AML-193 (cell line): Measurements from ENCODE around the gene POMT1.
"Not testable (repeated sequence)": the region's sequence is repeated elsewhere in the genome, so short reads cannot be mapped to it uniquely, and the experiment has no call there.

Source experiments
- DNase-seq, 2 experiments: peaks; one replicate each; lab custom pipeline; 2025; lab: John Stamatoyannopoulos, UW

Gene POMT1

GRCh38 chr9:131524665-131525315 lies 22.1 kb downstream of the POMT1 start:
- DNase-seq, result no peak

- no peak for DNase-seq
These were observed 23.2 kb downstream of the POMT1 start for GRCh38 chr9:131525643-131526565.

- no peak for DNase-seq
These were observed 25.5 kb downstream of the POMT1 start for GRCh38 chr9:131528186-131528585.

- DNase-seq, result no peak
These were observed 26.3 kb downstream of the POMT1 start for GRCh38 chr9:131528886-131529505.

- DNase-seq, result no peak
These were observed 27.2 kb downstream of the POMT1 start for GRCh38 chr9:131529597-131530545.

- DNase-seq, result no peak
These were observed 27.8 kb downstream of the POMT1 start for GRCh38 chr9:131530546-131530919.

- DNase-seq, result peak; percentile 46 to 57
These were observed 28.5 kb downstream of the POMT1 start, which contains the start of gene UCK1 for GRCh38 chr9:131530920-131531832. Gene UCK1 (minus strand): TSS chr9:131531263. CDS start chr9:131531174, 89 bp downstream.

GRCh38 chr9:131534721-131535237 lies 32.1 kb downstream of the POMT1 start:
- no peak for DNase-seq

- DNase-seq, result no peak
These were observed 35.2 kb downstream of the POMT1 start for GRCh38 chr9:131537946-131538345.

- DNase-seq, result no peak
These were observed 36.7 kb downstream of the POMT1 start for GRCh38 chr9:131539223-131539923.

GRCh38 chr9:131543141-131543540 lies 40.4 kb downstream of the POMT1 start:
- DNase-seq, result no peak

- no peak for DNase-seq
These were observed 42.5 kb downstream of the POMT1 start, which contains the start of gene PRRT1B for GRCh38 chr9:131545003-131545785. Gene PRRT1B (plus strand): TSS chr9:131545523. CDS start chr9:131545616, 93 bp downstream.

- no peak for DNase-seq
These were observed 43.1 kb downstream of the POMT1 start for GRCh38 chr9:131545786-131546335.

GRCh38 chr9:131546336-131547084 lies 43.8 kb downstream of the POMT1 start:
- DNase-seq, result no peak

GRCh38 chr9:131549186-131549585 lies 46.5 kb downstream of the POMT1 start:
- not testable (repeated sequence) for DNase-seq

- DNase-seq, result not testable (repeated sequence)
These were observed 47.7 kb downstream of the POMT1 start for GRCh38 chr9:131550465-131550864.

- DNase-seq, result no peak
These were observed 49.3 kb downstream of the POMT1 start for GRCh38 chr9:131552030-131552429.
